ENCODE results near the gene IPPK.

The IPPK gene

DNA sequence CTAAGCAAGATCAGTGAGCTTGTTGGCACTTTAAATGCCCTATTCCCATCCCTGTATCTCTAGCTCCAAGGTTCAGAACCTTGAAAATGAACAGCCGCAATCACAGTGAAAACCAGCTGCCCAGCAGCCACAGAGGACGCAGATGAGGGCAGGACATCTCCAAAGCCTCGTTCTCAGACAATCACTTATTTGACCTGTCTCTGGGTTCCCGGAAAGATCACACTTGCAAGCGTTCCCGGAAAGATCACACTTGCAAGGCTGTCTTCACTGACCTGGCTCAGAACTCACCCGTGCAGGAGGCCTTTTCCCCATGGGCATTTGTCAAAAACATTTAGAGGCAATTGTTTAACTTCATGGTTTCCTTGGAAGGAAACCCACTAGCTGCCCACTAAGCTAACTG is 25.7 kb downstream of the IPPK start:
- Histone ChIP-seq H4K20me1 (ENCODE audit: insufficient read depth, low read length) (0 out of 2 replicates have a peak, but pooled peaks cover 7% of the 10 kb centered on the region), H3K9me3 (ENCODE audit: insufficient read depth, low read length, severe bottlenecking) (no peaks in the 10 kb centered on the region), H3K36me3 (ENCODE audit: insufficient read depth, low read length) (peaks cover 86% of the 10 kb centered on the region), H3K4me2 (ENCODE audit: insufficient read depth, low read length) (no peak overlapping the region), H3K9ac (ENCODE audit: low read depth, low read length) (no peak overlapping the region), H3K27me3 (ENCODE audit: insufficient read depth, low read length, poor library complexity) (no peaks in the 10 kb centered on the region), H3K27ac (ENCODE audit: low read length) (no peak overlapping the region), H2AFZ (ENCODE audit: low read depth, low read length) (no peak overlapping the region), H3K4me1 (ENCODE audit: insufficient read depth, low read length) (no peaks in the 10 kb centered on the region), H3K4me3 (ENCODE audit: low read depth in 1 of 2, low read length in 2 of 2) (no peak overlapping the region), H3K79me2 (ENCODE audit: insufficient read depth, low read length) (no peaks in the 10 kb centered on the region)
- no peak for ATAC-seq (ENCODE audit: insufficient read depth, low read depth)
- DNase-seq, result no peak
- TF ChIP-seq EZH2 (IDR thresholded peaks at IDR 0.05; ENCODE audit: borderline replicate concordance, low read depth, low read length, severe bottlenecking), result no peak
- TF ChIP-seq, protein P1, sequence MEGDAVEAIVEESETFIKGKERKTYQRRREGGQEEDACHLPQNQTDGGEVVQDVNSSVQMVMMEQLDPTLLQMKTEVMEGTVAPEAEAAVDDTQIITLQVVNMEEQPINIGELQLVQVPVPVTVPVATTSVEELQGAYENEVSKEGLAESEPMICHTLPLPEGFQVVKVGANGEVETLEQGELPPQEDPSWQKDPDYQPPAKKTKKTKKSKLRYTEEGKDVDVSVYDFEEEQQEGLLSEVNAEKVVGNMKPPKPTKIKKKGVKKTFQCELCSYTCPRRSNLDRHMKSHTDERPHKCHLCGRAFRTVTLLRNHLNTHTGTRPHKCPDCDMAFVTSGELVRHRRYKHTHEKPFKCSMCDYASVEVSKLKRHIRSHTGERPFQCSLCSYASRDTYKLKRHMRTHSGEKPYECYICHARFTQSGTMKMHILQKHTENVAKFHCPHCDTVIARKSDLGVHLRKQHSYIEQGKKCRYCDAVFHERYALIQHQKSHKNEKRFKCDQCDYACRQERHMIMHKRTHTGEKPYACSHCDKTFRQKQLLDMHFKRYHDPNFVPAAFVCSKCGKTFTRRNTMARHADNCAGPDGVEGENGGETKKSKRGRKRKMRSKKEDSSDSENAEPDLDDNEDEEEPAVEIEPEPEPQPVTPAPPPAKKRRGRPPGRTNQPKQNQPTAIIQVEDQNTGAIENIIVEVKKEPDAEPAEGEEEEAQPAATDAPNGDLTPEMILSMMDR (IDR thresholded peaks at IDR 0.05; ENCODE audit: borderline replicate concordance, extremely low read depth, low read length, poor library complexity, severe bottlenecking), result no peak

DNA sequence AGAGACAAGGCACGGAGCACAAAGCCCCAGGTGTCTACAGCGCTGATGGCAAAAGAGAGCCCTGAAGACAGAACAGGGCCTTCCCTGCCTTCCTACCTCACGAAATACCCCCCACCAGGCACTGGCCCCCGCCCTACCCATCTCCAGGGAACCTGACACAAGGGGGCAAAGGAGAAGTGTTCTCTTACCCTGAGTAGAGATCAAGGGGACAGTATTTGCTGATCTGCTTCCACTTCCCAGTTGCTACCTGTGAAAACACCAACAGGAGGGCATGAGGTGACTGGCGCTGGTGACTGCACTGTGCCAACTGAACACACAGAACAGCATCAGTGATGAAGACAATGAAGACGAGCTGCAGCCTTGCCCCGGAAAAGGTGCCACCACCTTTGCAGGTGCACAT is 27.4 kb downstream of the IPPK start:
- ATAC-seq (ENCODE audit: insufficient read depth, low read depth) (no peak), DNase-seq (no peak)
- H4K20me1 ChIP-seq (ENCODE audit: insufficient read depth, low read length), result 0 out of 2 replicates have a peak, but pooled peaks cover 7% of the 10 kb centered on the region
- H3K4me2 ChIP-seq (ENCODE audit: insufficient read depth, low read length), result no peak overlapping the region
- H3K79me2 ChIP-seq (ENCODE audit: insufficient read depth, low read length), result no peaks in the 10 kb centered on the region
- no peak overlapping the region for H3K4me3 ChIP-seq (ENCODE audit: low read depth in 1 of 2, low read length in 2 of 2)
- H3K36me3 ChIP-seq (ENCODE audit: insufficient read depth, low read length), result peaks cover 84% of the 10 kb centered on the region
- H3K9ac ChIP-seq (ENCODE audit: low read depth, low read length), result no peak overlapping the region
- H3K27ac ChIP-seq (ENCODE audit: low read length), result no peak overlapping the region
- H3K27me3 ChIP-seq (ENCODE audit: insufficient read depth, low read length, poor library complexity), result no peaks in the 10 kb centered on the region
- H3K9me3 ChIP-seq (ENCODE audit: insufficient read depth, low read length, severe bottlenecking), result no peaks in the 10 kb centered on the region
- no peaks in the 10 kb centered on the region for H3K4me1 ChIP-seq (ENCODE audit: insufficient read depth, low read length)
- TF ChIP-seq, protein P1 (IDR thresholded peaks at IDR 0.05; ENCODE audit: borderline replicate concordance, extremely low read depth, low read length, poor library complexity, severe bottlenecking), result no peak
- TF ChIP-seq EZH2 (IDR thresholded peaks at IDR 0.05; ENCODE audit: borderline replicate concordance, low read depth, low read length, severe bottlenecking), result no peak
- no peak overlapping the region for H2AFZ ChIP-seq (ENCODE audit: low read depth, low read length)

DNA sequence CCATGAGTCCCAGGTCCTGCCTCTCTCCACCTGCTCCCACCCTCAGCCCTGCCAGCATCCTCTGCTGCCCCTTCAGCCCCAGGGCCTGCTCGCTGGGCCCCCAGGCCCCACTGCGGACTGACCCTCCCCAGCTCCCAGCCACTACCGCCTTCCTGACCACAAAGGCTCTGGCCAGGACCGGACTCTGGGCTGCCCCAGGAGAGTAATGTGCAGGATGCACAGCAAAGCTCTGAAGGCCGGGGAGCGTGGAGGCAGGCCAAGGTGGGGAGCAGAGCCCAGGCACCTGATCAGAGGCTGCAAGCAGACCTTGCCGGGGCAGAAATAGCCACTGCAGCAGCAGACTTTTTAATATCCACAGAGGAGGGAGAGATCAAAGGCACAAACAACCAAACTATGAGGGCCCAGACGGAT is 27.9 kb downstream of the IPPK start:
- no peaks in the 10 kb centered on the region for H3K9me3 ChIP-seq (ENCODE audit: insufficient read depth, low read length, severe bottlenecking)
- ATAC-seq (ENCODE audit: insufficient read depth, low read depth) (no peak), DNase-seq (no peak)
- H3K4me2 ChIP-seq (ENCODE audit: insufficient read depth, low read length), result no peak overlapping the region
- no peaks in the 10 kb centered on the region for H3K4me1 ChIP-seq (ENCODE audit: insufficient read depth, low read length)
- no peak overlapping the region for H3K27ac ChIP-seq (ENCODE audit: low read length)
- TF ChIP-seq EZH2 (IDR thresholded peaks at IDR 0.05; ENCODE audit: borderline replicate concordance, low read depth, low read length, severe bottlenecking), result no peak
- TF ChIP-seq, protein P1 (IDR thresholded peaks at IDR 0.05; ENCODE audit: borderline replicate concordance, extremely low read depth, low read length, poor library complexity, severe bottlenecking), result no peak
- H3K36me3 ChIP-seq (ENCODE audit: insufficient read depth, low read length), result peaks cover 86% of the 10 kb centered on the region
- H2AFZ ChIP-seq (ENCODE audit: low read depth, low read length), result no peak overlapping the region
- H3K4me3 ChIP-seq (ENCODE audit: low read depth in 1 of 2, low read length in 2 of 2), result no peak overlapping the region
- H3K9ac ChIP-seq (ENCODE audit: low read depth, low read length), result no peak overlapping the region
- 0 out of 2 replicates have a peak, but pooled peaks cover 7% of the 10 kb centered on the region for H4K20me1 ChIP-seq (ENCODE audit: insufficient read depth, low read length)
- no peaks in the 10 kb centered on the region for H3K27me3 ChIP-seq (ENCODE audit: insufficient read depth, low read length, poor library complexity)
- no peaks in the 10 kb centered on the region for H3K79me2 ChIP-seq (ENCODE audit: insufficient read depth, low read length)
